Activated CD4-positive, alpha-beta T cell treated with anti-CD3 and anti-CD28 coated beads, Interleukin-2, amount 10 ng/mL, durations not matched to agents 24 days and 14 days (primary cell): ENCODE data around the gene CRAT. TPM values are rescaled to one million over a fixed set of nuclear protein-coding genes. Genes with fewer than 3 reads are reported as not detected.

Source experiments
- DNase-seq: peaks from one replicate; pipeline ENCODE4 v3.0.0; 2022
- H3K27ac Mint-ChIP-seq: one replicate; pipeline ENCODE4 v1.8.0; 2022; ENCODE audit warnings: mild to moderate bottlenecking, mixed read lengths
- H3K27me3 Mint-ChIP-seq: one replicate; pipeline ENCODE4 v1.8.0; 2022; ENCODE audit warnings: mixed read lengths
- H3K36me3 Mint-ChIP-seq: one replicate; pipeline ENCODE4 v1.8.0; 2022; ENCODE audit warnings: low read depth, mild to moderate bottlenecking, mixed read lengths
- H3K4me1 Mint-ChIP-seq: one replicate; pipeline ENCODE4 v1.8.0; 2021; ENCODE audit warnings: mixed read lengths
- H3K4me3 Mint-ChIP-seq: one replicate; pipeline ENCODE4 v1.8.0; 2022; ENCODE audit warnings: mild to moderate bottlenecking, moderate library complexity, mixed read lengths
- H3K9me3 Mint-ChIP-seq: one replicate; pipeline ENCODE4 v1.8.0; 2021; ENCODE audit warnings: mixed read lengths
- intact Hi-C: fragments of 100-400 bp; cut with micrococcal nuclease; formaldehyde crosslinking; loops from one replicate; pipeline ENCODE4 v1.15.1; 2023
- total RNA-seq: library from RNA; stranded (reverse); gene quantifications from 2 replicates; pipeline ENCODE4 v1.2.3, GENCODE V29; 2022

Gene CRAT
- total RNA-seq, 1 donor from 2014 or later, result 11.4 TPM

GRCh38 chr9:129142138-129142935, 31.7 kb upstream of the CRAT start:
- peak overlapping the region; percentile 80 for H3K4me3 Mint-ChIP-seq
- peaks cover 20% of the 10 kb centered on the region for H3K36me3 Mint-ChIP-seq
- H3K9me3 Mint-ChIP-seq, result no peaks in the 10 kb centered on the region
- intact Hi-C loops, result loop anchor here (5.0 kb wide), 2 partner anchors 95 to 345 kb away; no protein-coding TSS in a partner anchor
- peaks cover 38% of the 10 kb centered on the region for H3K4me1 Mint-ChIP-seq
- DNase-seq, result no peak
- H3K27ac Mint-ChIP-seq, result peak overlapping the region; percentile 93
- no peaks in the 10 kb centered on the region for H3K27me3 Mint-ChIP-seq

- Mint-ChIP-seq H3K27ac (peak overlapping the region; percentile 93), H3K4me1 (peaks cover 38% of the 10 kb centered on the region), H3K4me3 (peak overlapping the region; percentile 80), H3K27me3 (no peaks in the 10 kb centered on the region), H3K9me3 (no peaks in the 10 kb centered on the region), H3K36me3 (peaks cover 18% of the 10 kb centered on the region)
- intact Hi-C loops, result loop anchor here (5.0 kb wide), 2 partner anchors 96 to 346 kb away; no protein-coding TSS in a partner anchor
- peak; percentile 81 for DNase-seq
Observed at GRCh38 chr9:129141066-129142041, 30.8 kb upstream of the CRAT start.

GRCh38 chr9:129140397-129141065, 29.9 kb upstream of the CRAT start:
- DNase-seq, result peak; percentile 66
- Mint-ChIP-seq H3K36me3 (peaks cover 15% of the 10 kb centered on the region), H3K4me3 (peak overlapping the region; percentile 80), H3K4me1 (peaks cover 37% of the 10 kb centered on the region), H3K9me3 (no peaks in the 10 kb centered on the region), H3K27me3 (no peaks in the 10 kb centered on the region), H3K27ac (peak overlapping the region; percentile 93)
- intact Hi-C loops, result loop anchor here (1.0 to 5.0 kb wide), 3 partner anchors 38 to 347 kb away; partner anchors contain the start of gene IER5L

- peak overlapping the region; percentile 80 for H3K4me3 Mint-ChIP-seq
- no peaks in the 10 kb centered on the region for H3K27me3 Mint-ChIP-seq
- H3K9me3 Mint-ChIP-seq, result no peaks in the 10 kb centered on the region
- peaks cover 18% of the 10 kb centered on the region for H3K36me3 Mint-ChIP-seq
- peaks cover 37% of the 10 kb centered on the region for H3K4me1 Mint-ChIP-seq
- intact Hi-C loops, result loop anchor here (1.0 to 5.0 kb wide), 5 partner anchors 38 to 484 kb away; partner anchors contain the start of gene IER5L
- peak; percentile 93 for DNase-seq
- peak overlapping the region; percentile 93 for H3K27ac Mint-ChIP-seq
Observed at GRCh38 chr9:129139993-129140396, 29.4 kb upstream of the CRAT start.

- DNase-seq, result peak; percentile 95
- no peaks in the 10 kb centered on the region for H3K9me3 Mint-ChIP-seq
- peak overlapping the region; percentile 80 for H3K4me3 Mint-ChIP-seq
- H3K27ac Mint-ChIP-seq, result peak overlapping the region; percentile 93
- H3K4me1 Mint-ChIP-seq, result peaks cover 37% of the 10 kb centered on the region
- H3K27me3 Mint-ChIP-seq, result no peaks in the 10 kb centered on the region
- peaks cover 20% of the 10 kb centered on the region for H3K36me3 Mint-ChIP-seq
- intact Hi-C loops, result loop anchor here (1.0 kb wide), 2 partner anchors 472 to 485 kb away; no protein-coding TSS in a partner anchor
Observed at GRCh38 chr9:129139233-129139992, 28.8 kb upstream of the CRAT start.

GRCh38 chr9:129138476-129139232, 28.1 kb upstream of the CRAT start:
- peak overlapping the region; percentile 93 for H3K27ac Mint-ChIP-seq
- peaks cover 33% of the 10 kb centered on the region for H3K4me1 Mint-ChIP-seq
- no peaks in the 10 kb centered on the region for H3K9me3 Mint-ChIP-seq
- no peaks in the 10 kb centered on the region for H3K27me3 Mint-ChIP-seq
- H3K36me3 Mint-ChIP-seq, result peaks cover 18% of the 10 kb centered on the region
- H3K4me3 Mint-ChIP-seq, result peak overlapping the region; percentile 80
- intact Hi-C loops, result loop anchor here (1.0 kb wide), 2 partner anchors 473 to 486 kb away; no protein-coding TSS in a partner anchor
- no peak for DNase-seq

- Mint-ChIP-seq H3K4me3 (no peak overlapping the region), H3K9me3 (no peaks in the 10 kb centered on the region), H3K4me1 (peaks cover 32% of the 10 kb centered on the region), H3K27ac (no peak overlapping the region), H3K36me3 (peaks cover 20% of the 10 kb centered on the region), H3K27me3 (no peaks in the 10 kb centered on the region)
- intact Hi-C loops, result no loop called here
- no peak for DNase-seq
Observed at GRCh38 chr9:129138144-129138462, 27.5 kb upstream of the CRAT start.

- DNase-seq, result no peak
- Mint-ChIP-seq H3K9me3 (no peaks in the 10 kb centered on the region), H3K4me1 (peaks cover 26% of the 10 kb centered on the region), H3K4me3 (no peak overlapping the region), H3K36me3 (peaks cover 17% of the 10 kb centered on the region), H3K27me3 (no peaks in the 10 kb centered on the region), H3K27ac (no peak overlapping the region)
- intact Hi-C loops, result no loop called here
Observed at GRCh38 chr9:129137292-129138143, 26.9 kb upstream of the CRAT start.

GRCh38 chr9:129136446-129137035, 25.9 kb upstream of the CRAT start:
- Mint-ChIP-seq H3K36me3 (peaks cover 21% of the 10 kb centered on the region), H3K27me3 (no peaks in the 10 kb centered on the region), H3K4me1 (peaks cover 25% of the 10 kb centered on the region), H3K9me3 (no peaks in the 10 kb centered on the region), H3K27ac (no peak overlapping the region), H3K4me3 (no peak overlapping the region)
- intact Hi-C loops, result no loop called here
- DNase-seq, result no peak

GRCh38 chr9:129135476-129135875, 24.9 kb upstream of the CRAT start:
- peaks cover 18% of the 10 kb centered on the region for H3K4me1 Mint-ChIP-seq
- H3K27me3 Mint-ChIP-seq, result no peaks in the 10 kb centered on the region
- peaks cover 26% of the 10 kb centered on the region for H3K36me3 Mint-ChIP-seq
- no peak overlapping the region for H3K27ac Mint-ChIP-seq
- intact Hi-C loops, result no loop called here
- no peak overlapping the region for H3K4me3 Mint-ChIP-seq
- no peaks in the 10 kb centered on the region for H3K9me3 Mint-ChIP-seq
- no peak for DNase-seq

GRCh38 chr9:129133082-129133481, 22.5 kb upstream of the CRAT start:
- Mint-ChIP-seq H3K4me1 (peaks cover 5% of the 10 kb centered on the region), H3K9me3 (no peaks in the 10 kb centered on the region), H3K27ac (no peak overlapping the region), H3K36me3 (peaks cover 30% of the 10 kb centered on the region), H3K27me3 (no peaks in the 10 kb centered on the region), H3K4me3 (no peak overlapping the region)
- intact Hi-C loops, result loop anchor here (5.0 kb wide), 1 partner anchor 649 kb away; no protein-coding TSS in a partner anchor
- DNase-seq, result no peak
